ENCODE measurements around the gene MCF2L.

- TF ChIP-seq CTCF (conservative IDR thresholded peaks at IDR 0.05; ENCODE audit: low read depth, low read length) (no peak), EZH2 (IDR thresholded peaks at IDR 0.05; ENCODE audit: low read length, unreplicated experiment) (no peak)
Observed at GRCh38 chr13:113066746-113067145, 97.7 kb downstream of the MCF2L start.
